GM12878 (cell line): ENCODE data around the gene STXBP1. TPM values are rescaled to one million over a fixed set of nuclear protein-coding genes. Genes with fewer than 3 reads are reported as not detected.

Experiments
- ATAC-seq: fragments of 200-7000 bp; cut with Tn5 transposase; 3 replicates; pipeline ENCODE4 v1.9.1; 2020; ENCODE audit warnings: mild to moderate bottlenecking, moderate library complexity
- BruUV-seq: library from RNA; stranded (reverse); fragments of 400-500 nt; replicated peaks from 2 replicates; lab custom pipeline; 2021; lab: Mats Ljungman, UMichigan
- CTCF ChIA-PET: fragments of 300-600 bp; sonication (Branson Sonifier 250); formaldehyde crosslinking; extraction: SDS; loops from one replicate; lab custom pipeline; 2021; ENCODE audit warnings: inconsistent platforms; lab: Yijun Ruan, JAX
- POLR2A ChIA-PET: fragments of 350-600 bp; formaldehyde crosslinking; extraction: SDS; loops from one replicate; lab custom pipeline; 2021; ENCODE audit warnings: inconsistent platforms; lab: Charles Lee
- RAD21 ChIA-PET: fragments of 300-600 bp; sonication (Branson Sonifier 250); formaldehyde crosslinking; loops from one replicate; lab custom pipeline; 2023; ENCODE audit warnings: antibody characterized with exemption; ENCODE audit not compliant: unreplicated experiment; lab: Charles Lee
- SMC1A ChIA-PET: fragments of 300-600 bp; sonication (Branson Sonifier 250); formaldehyde crosslinking; loops from one replicate; lab custom pipeline; 2023; ENCODE audit not compliant: unreplicated experiment, uncharacterized antibody; lab: Charles Lee
- DNase-seq: peaks from one replicate; pipeline ENCODE4 v3.0.0-alpha.2; 2011; ENCODE audit warnings: low read depth, low spot score
- FAIRE-seq: peaks from 3 replicates; lab custom pipeline; 2011; peaks lifted over from hg19 to GRCh38; lab: Jason Lieb, UNC
- H2AFZ ChIP-seq: 2 replicates; pipeline ENCODE4 v1.6.0; 2011; ENCODE audit warnings: low read depth, low read length, control low read depth; ENCODE audit not compliant: control insufficient read depth
- H3K27ac ChIP-seq: 2 replicates; pipeline ENCODE4 v1.5.1; 2011; ENCODE audit warnings: control low read depth; ENCODE audit not compliant: control insufficient read depth, insufficient read depth
- H3K27me3 ChIP-seq, 2 experiments: replicated peaks in 1 of 2; 2 replicates each; pipeline versions ENCODE4 v1.6.0 to v1.6.1; 2011; ENCODE audit warnings: low read length in 1 of 2; ENCODE audit not compliant: control insufficient read depth in 2 of 2, insufficient read depth in 2 of 2
- H3K36me3 ChIP-seq, 2 experiments: 2 replicates each; pipeline ENCODE4 v1.5.1; 2011; ENCODE audit warnings: low read length in 1 of 2; ENCODE audit not compliant: control insufficient read depth in 2 of 2, insufficient read depth in 2 of 2
- H3K4me1 ChIP-seq: 2 replicates; pipeline ENCODE4 v1.6.1; 2011; ENCODE audit warnings: mild to moderate bottlenecking, low read length, moderate library complexity, mixed read lengths; ENCODE audit not compliant: control insufficient read depth, insufficient read depth
- H3K4me2 ChIP-seq: 2 replicates; pipeline ENCODE4 v1.6.0; 2011; ENCODE audit warnings: control low read depth; ENCODE audit not compliant: control insufficient read depth, insufficient read depth
- H3K4me3 ChIP-seq: fragments of 200-600 bp; sonication (generic); 2 replicates; pipeline ENCODE4 v1.5.1; 2016
- H3K79me2 ChIP-seq: 2 replicates; pipeline ENCODE4 v1.6.0; 2011; ENCODE audit warnings: low read length; ENCODE audit not compliant: control insufficient read depth, insufficient read depth
- H3K9ac ChIP-seq: 2 replicates; pipeline ENCODE4 v1.8.0; 2011; ENCODE audit warnings: low read length, control low read depth, mixed read lengths; ENCODE audit not compliant: control insufficient read depth, insufficient read depth
- H3K9me3 ChIP-seq: replicated peaks from 3 replicates; pipeline ENCODE4 v1.5.1; 2011; ENCODE audit warnings: mild to moderate bottlenecking, low read length; ENCODE audit not compliant: control insufficient read depth, insufficient read depth
- H4K20me1 ChIP-seq: 2 replicates; pipeline ENCODE4 v1.6.0; 2011; ENCODE audit not compliant: control insufficient read depth, insufficient read depth
- CHD1 ChIP-seq: IDR thresholded peaks from 2 replicates; pipeline ENCODE4 v1.6.1; 2012; ENCODE audit warnings: low read depth, low read length, improper control_type of control experiment
- CHD4 ChIP-seq: fragments of 200-600 bp; sonication (generic); IDR thresholded peaks from 2 replicates; pipeline ENCODE4 v1.6.1; 2016; ENCODE audit warnings: mild to moderate bottlenecking
- DPF2 ChIP-seq: fragments of 450-650 bp; IDR thresholded peaks from 2 replicates; pipeline ENCODE4 v1.6.1; 2017; ENCODE audit warnings: mild to moderate bottlenecking
- HDGF ChIP-seq: fragments of 450-650 bp; IDR thresholded peaks from 2 replicates; pipeline ENCODE4 v1.6.1; 2016; ENCODE audit warnings: antibody characterized with exemption
- KAT2A ChIP-seq: conservative IDR thresholded peaks from 2 replicates; pipeline ENCODE4 v1.6.1; 2011; ENCODE audit warnings: low read depth, low read length; ENCODE audit not compliant: control insufficient read depth
- KDM1A ChIP-seq: fragments of 200-600 bp; sonication (generic); IDR thresholded peaks from 2 replicates; pipeline ENCODE4 v1.6.1; 2016; ENCODE audit warnings: borderline replicate concordance
- MYC ChIP-seq: IDR thresholded peaks from 2 replicates; pipeline ENCODE4 v1.6.1; 2011; ENCODE audit warnings: mild to moderate bottlenecking, low read length, moderate library complexity, inconsistent platforms; ENCODE audit not compliant: insufficient read depth, insufficient replicate concordance, insufficient read length, severe bottlenecking
- RCOR1 ChIP-seq: conservative IDR thresholded peaks from 2 replicates; pipeline ENCODE4 v1.6.1; 2012; ENCODE audit warnings: low read depth, low read length, improper control_type of control experiment
- RELA ChIP-seq: fragments of 450-650 bp; IDR thresholded peaks from 2 replicates; pipeline ENCODE4 v1.8.0; 2014; ENCODE audit warnings: borderline replicate concordance; ENCODE audit not compliant: partially characterized antibody
- SKIL ChIP-seq: fragments of 450-650 bp; IDR thresholded peaks from 2 replicates; pipeline ENCODE4 v1.6.1; 2017; ENCODE audit warnings: mild to moderate bottlenecking, low read depth, inconsistent platforms; ENCODE audit not compliant: poor library complexity, severe bottlenecking
- SMAD5 ChIP-seq: IDR thresholded peaks from 2 replicates; pipeline ENCODE4 v1.6.1; 2016; ENCODE audit warnings: antibody characterized with exemption, low read depth
- SMARCA5 ChIP-seq: fragments of 450-650 bp; IDR thresholded peaks from 2 replicates; pipeline ENCODE4 v1.6.1; 2017; ENCODE audit warnings: mild to moderate bottlenecking
- SUPT20H ChIP-seq: IDR thresholded peaks from 2 replicates; pipeline ENCODE4 v1.6.1; 2011; ENCODE audit warnings: low read depth, mild to moderate bottlenecking, low read length, moderate library complexity, borderline replicate concordance; ENCODE audit not compliant: control insufficient read depth
- USF2 ChIP-seq: IDR thresholded peaks from 2 replicates; pipeline ENCODE4 v1.6.1; 2011; ENCODE audit warnings: low read depth, low read length, improper control_type of control experiment, borderline replicate concordance
- ZBED1 ChIP-seq: IDR thresholded peaks from 2 replicates; pipeline ENCODE4 v1.6.1; 2016; ENCODE audit warnings: borderline replicate concordance
- ZNF622 ChIP-seq: fragments of 450-650 bp; IDR thresholded peaks from 2 replicates; pipeline ENCODE4 v1.6.1; 2017; ENCODE audit warnings: mild to moderate bottlenecking, inconsistent platforms
- ZSCAN29 ChIP-seq: fragments of 450-650 bp; IDR thresholded peaks from 2 replicates; pipeline ENCODE4 v1.6.1; 2017; ENCODE audit warnings: mild to moderate bottlenecking, moderate library complexity
- WGBS: methylation state at CpG from one replicate; pipeline ENCODE4 v1.1.6; 2016; ENCODE audit warnings: low lambda C conversion rate; ENCODE audit not compliant: insufficient replicate concordance, insufficient coverage; ENCODE audit errors: missing lambda C conversion rate; 5-methylcytosine and 5-hydroxymethylcytosine counted together
- in situ Hi-C: fragments of 300-500 bp; cut with MboI; formaldehyde crosslinking; loops from 9 replicates; pipeline ENCODE4 v1.14.3; 2018; ENCODE audit warnings: mixed read lengths
- intact Hi-C: fragments of 100-400 bp; cut with micrococcal nuclease; formaldehyde crosslinking; loops from one replicate; pipeline ENCODE4 v1.14.2; 2022; ENCODE audit not compliant: unreplicated experiment
- polyA plus RNA-seq, 11 experiments: library from polyadenylated mRNA; depleted of rRNA in 4 of 11; unstranded in 6 of 11; stranded (reverse) in 5 of 11; fragments of >200 nt; fragmentation: Nextera tagmentation in 4 of 11; fragmentation: Illumina TruSeq in 1 of 11; extraction: Ambion mirVana in 4 of 11; extraction: Trizol in 1 of 11; gene quantifications; 1 replicate in 1 of 11; 2 replicates in 10 of 11; pipeline versions ENCODE4 v1.2.1 to v1.2.3, GENCODE V29; 2011 to 2016; ENCODE audit warnings: inconsistent platforms in 2 of 11, missing spikeins in 2 of 11, low read depth in 1 of 11
- total RNA-seq, 4 experiments: library from RNA; depleted of rRNA in 3 of 4; stranded (reverse); fragments of >200 nt in 3 of 4; fragmentation: Illumina TruSeq in 1 of 4; extraction: Trizol in 1 of 4; gene quantifications; 2 replicates each; pipeline versions ENCODE4 v1.2.1 to v1.2.3, GENCODE V29; 2013 to 2021
- TF ChIP-seq, protein P1 (sequence below): fragments of 450-650 bp; IDR thresholded peaks from 2 replicates; pipeline ENCODE4 v1.6.1; 2017; ENCODE audit warnings: mild to moderate bottlenecking

Gene STXBP1
- total and polyA plus RNA-seq, 10 of the 15 experiments (the other 5 are each of a cell fraction or from before 2014, with no cell fraction given): 0.08 to 0.85 (median 0.31) TPM; not detected in 3

GRCh38 chr9:127734247-127734746, 122.2 kb downstream of the STXBP1 start:
- Histone ChIP-seq H3K79me2 (no peaks in the 10 kb centered on the region), H3K36me3 (no peaks in the 10 kb centered on the region; a peak in 1 of 4 replicates), H4K20me1 (no peaks in the 10 kb centered on the region), H3K9ac (peak overlapping the region; percentile 78; the same call in 1 of the 2 replicates), H3K4me1 (peaks cover 6% of the 10 kb centered on the region), H3K4me2 (peak overlapping the region; percentile 100), H3K9me3 (no peaks in the 10 kb centered on the region), H2AFZ (peak overlapping the region; percentile 94), H3K27me3 (no peaks in the 10 kb centered on the region), H3K27ac (no peak overlapping the region; the same call in 1 of the 2 replicates), H3K4me3 (peak overlapping the region; percentile 76; the same call in 1 of the 2 replicates)
- in situ Hi-C loops (loop anchor here (5.0 kb wide), 2 partner anchors 142 to 232 kb away; no protein-coding TSS in a partner anchor), intact Hi-C loops (loop anchor here (1.0 to 2.0 kb wide), 4 partner anchors 43 to 230 kb away; no protein-coding TSS in a partner anchor)
- ChIA-PET SMC1A (interaction anchor here (0.8 to 2.3 kb wide), 26 partner anchors 11 to 338 kb away, joined by 3 to 25 read pairs (median 6); partner anchors contain the start of genes CDK9, CFAP157, ENG and FPGS), CTCF (interaction anchor here (0.5 to 2.5 kb wide), 60 partner anchors 10 to 1143 kb away, joined by 3 to 79 read pairs (median 5); partner anchors contain the start of genes CDK9, ENG, FPGS and PIP5KL1), RAD21 (interaction anchor here (0.7 to 2.6 kb wide), 38 partner anchors 18 to 793 kb away, joined by 3 to 83 read pairs (median 4); partner anchors contain the start of genes CDK9, FPGS, PTRH1 and SH2D3C), POLR2A (interaction anchor here (0.6 to 2.0 kb wide), 10 partner anchors 37 to 215 kb away, joined by 3 to 13 read pairs (median 4); partner anchors contain the start of genes CDK9 and SH2D3C)
- BruUV-seq: no TSS peak
- DNase-seq (no peak), FAIRE-seq (no peak), ATAC-seq (no peak)
- WGBS: 56% methylated on average over 21 of the region's 22 CpGs
- no peak for TF ChIP-seq RCOR1
- TF ChIP-seq RELA: no peak
- TF ChIP-seq ZNF622: no peak
- TF ChIP-seq KDM1A: no peak
- TF ChIP-seq DPF2: no peak
- 0 out of 2 replicates have a peak, but pooled peaks have one; percentile 54 for TF ChIP-seq HDGF
- TF ChIP-seq, protein P1, sequence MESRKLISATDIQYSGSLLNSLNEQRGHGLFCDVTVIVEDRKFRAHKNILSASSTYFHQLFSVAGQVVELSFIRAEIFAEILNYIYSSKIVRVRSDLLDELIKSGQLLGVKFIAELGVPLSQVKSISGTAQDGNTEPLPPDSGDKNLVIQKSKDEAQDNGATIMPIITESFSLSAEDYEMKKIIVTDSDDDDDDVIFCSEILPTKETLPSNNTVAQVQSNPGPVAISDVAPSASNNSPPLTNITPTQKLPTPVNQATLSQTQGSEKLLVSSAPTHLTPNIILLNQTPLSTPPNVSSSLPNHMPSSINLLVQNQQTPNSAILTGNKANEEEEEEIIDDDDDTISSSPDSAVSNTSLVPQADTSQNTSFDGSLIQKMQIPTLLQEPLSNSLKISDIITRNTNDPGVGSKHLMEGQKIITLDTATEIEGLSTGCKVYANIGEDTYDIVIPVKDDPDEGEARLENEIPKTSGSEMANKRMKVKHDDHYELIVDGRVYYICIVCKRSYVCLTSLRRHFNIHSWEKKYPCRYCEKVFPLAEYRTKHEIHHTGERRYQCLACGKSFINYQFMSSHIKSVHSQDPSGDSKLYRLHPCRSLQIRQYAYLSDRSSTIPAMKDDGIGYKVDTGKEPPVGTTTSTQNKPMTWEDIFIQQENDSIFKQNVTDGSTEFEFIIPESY: 0 out of 2 replicates have a peak, but pooled peaks have one; percentile 43
- TF ChIP-seq CHD4: no peak
- TF ChIP-seq KAT2A: no peak
- TF ChIP-seq ZSCAN29: no peak
- peak; percentile 40 for TF ChIP-seq MYC
- no peak for TF ChIP-seq SKIL
- TF ChIP-seq SMARCA5: peak; percentile 73; the same call in 1 of the 2 replicates
- no peak for TF ChIP-seq CHD1
- TF ChIP-seq USF2: no peak
- TF ChIP-seq ZBED1: no peak
- TF ChIP-seq SUPT20H: no peak
- TF ChIP-seq SMAD5: no peak
